Keratinocyte (primary cell): ENCODE results near the gene ANKRD44.

Source experiments
- EZH2 ChIP-seq: IDR thresholded peaks from one replicate; pipeline ENCODE4 v1.6.1; 2012; ENCODE audit warnings: inconsistent platforms, mild to moderate bottlenecking, low read length, moderate library complexity
- TF ChIP-seq, protein P1 (sequence below), 3 experiments: IDR thresholded peaks in 1 of 3; conservative IDR thresholded peaks in 1 of 3; optimal IDR thresholded peaks in 1 of 3; 2 replicates in 2 of 3; 3 replicates in 1 of 3; pipeline versions ENCODE3 to v1.5.1; 2011; ENCODE audit warnings: low read length in 3 of 3, mild to moderate bottlenecking in 3 of 3, moderate library complexity in 2 of 3, control low read depth in 1 of 3, inconsistent platforms in 1 of 3; ENCODE audit not compliant: insufficient read depth in 2 of 3; ENCODE audit errors: extremely low read depth in 1 of 3

DNA sequence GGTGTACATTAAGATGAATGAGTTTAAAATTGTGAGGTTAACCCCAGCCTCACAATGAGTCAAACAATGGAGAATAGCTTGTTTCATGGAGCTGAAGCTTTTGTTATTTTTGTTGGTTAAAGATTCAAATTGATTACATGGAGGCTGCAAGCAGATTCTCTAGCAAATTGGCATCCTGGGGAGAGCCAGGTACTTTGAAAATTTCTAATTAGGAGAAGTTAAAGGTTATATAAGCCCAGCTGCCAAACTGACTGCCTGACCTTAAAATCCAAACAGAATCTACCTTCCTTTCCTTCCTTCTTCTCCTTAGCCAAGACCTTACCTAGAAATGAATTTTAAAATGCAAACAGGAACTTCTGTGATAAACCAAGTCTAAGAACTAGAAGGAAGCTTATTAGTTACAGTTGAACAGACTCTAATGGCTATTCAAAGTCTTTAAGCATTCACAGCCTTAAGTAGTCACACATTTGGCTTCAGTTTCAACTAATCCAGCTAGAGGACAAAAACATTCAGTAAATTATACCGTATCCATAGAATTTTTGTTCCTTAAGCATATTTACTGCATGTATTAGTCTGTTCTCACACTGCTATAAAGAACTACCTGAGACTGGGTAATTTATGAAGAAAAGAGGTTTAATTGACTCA, 352.6 kb downstream of the ANKRD44 start:
- TF ChIP-seq EZH2, result no peak
- TF ChIP-seq, protein P1, sequence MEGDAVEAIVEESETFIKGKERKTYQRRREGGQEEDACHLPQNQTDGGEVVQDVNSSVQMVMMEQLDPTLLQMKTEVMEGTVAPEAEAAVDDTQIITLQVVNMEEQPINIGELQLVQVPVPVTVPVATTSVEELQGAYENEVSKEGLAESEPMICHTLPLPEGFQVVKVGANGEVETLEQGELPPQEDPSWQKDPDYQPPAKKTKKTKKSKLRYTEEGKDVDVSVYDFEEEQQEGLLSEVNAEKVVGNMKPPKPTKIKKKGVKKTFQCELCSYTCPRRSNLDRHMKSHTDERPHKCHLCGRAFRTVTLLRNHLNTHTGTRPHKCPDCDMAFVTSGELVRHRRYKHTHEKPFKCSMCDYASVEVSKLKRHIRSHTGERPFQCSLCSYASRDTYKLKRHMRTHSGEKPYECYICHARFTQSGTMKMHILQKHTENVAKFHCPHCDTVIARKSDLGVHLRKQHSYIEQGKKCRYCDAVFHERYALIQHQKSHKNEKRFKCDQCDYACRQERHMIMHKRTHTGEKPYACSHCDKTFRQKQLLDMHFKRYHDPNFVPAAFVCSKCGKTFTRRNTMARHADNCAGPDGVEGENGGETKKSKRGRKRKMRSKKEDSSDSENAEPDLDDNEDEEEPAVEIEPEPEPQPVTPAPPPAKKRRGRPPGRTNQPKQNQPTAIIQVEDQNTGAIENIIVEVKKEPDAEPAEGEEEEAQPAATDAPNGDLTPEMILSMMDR (optimal IDR thresholded peaks at IDR 0.05 in 1 of 3, IDR thresholded peaks at IDR 0.05 in 1 of 3, conservative IDR thresholded peaks at IDR 0.05 in 1 of 3; ENCODE audit: extremely low read depth in 1 of 3, insufficient read depth in 2 of 3, low read length in 3 of 3), result no peak
